Esophagus muscularis mucosa (tissue), 4 donors: ENCODE measurements around the gene DAB1.

ENCODE experiments used
- EP300 ChIP-seq: sonication (generic); formaldehyde crosslinking; IDR thresholded peaks from one replicate; pipeline ENCODE4 v1.6.1; 2017; ENCODE audit warnings: antibody characterized with exemption
- POLR2A ChIP-seq: fragments of 450-650 bp; IDR thresholded peaks from one replicate; pipeline ENCODE4 v1.6.1; 2017; ENCODE audit warnings: antibody characterized with exemption, moderate library complexity, mild to moderate bottlenecking, low read depth
- POLR2AphosphoS5 ChIP-seq, 2 donors: sonication (generic); formaldehyde crosslinking; IDR thresholded peaks; one replicate each; pipeline ENCODE4 v1.6.1; 2017; ENCODE audit warnings: antibody characterized with exemption in 2 of 2
- TF ChIP-seq, protein P1 (sequence below), 3 experiments: fragments of 200-600 bp in 2 of 3; fragments of 450-650 bp in 1 of 3; sonication (generic) in 2 of 3; IDR thresholded peaks; one replicate each; pipeline ENCODE4 v1.5.1; 2017 to 2019; ENCODE audit warnings: antibody characterized with exemption in 3 of 3, mild to moderate bottlenecking in 2 of 3, moderate library complexity in 1 of 3

DNA sequence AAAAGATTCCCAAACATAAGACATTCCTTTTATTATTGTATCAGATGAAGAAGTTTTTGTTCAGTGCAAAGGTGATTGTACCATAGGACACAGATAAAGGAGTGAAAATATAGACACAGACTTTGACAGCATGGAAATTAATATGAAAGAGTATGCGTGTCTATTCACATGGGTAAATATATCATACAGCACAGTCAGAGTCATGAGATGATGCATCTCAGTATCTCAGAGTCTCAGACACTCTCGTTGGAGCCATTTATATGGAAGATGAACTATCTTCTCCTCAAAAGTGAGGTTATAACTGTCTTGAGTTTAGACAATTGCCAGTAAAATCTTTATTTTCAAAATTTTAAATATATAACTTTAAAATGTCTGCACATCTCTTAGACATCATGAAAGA is 299.7 kb downstream of the DAB1 start:
- no peak for TF ChIP-seq EP300
- TF ChIP-seq, protein P1, sequence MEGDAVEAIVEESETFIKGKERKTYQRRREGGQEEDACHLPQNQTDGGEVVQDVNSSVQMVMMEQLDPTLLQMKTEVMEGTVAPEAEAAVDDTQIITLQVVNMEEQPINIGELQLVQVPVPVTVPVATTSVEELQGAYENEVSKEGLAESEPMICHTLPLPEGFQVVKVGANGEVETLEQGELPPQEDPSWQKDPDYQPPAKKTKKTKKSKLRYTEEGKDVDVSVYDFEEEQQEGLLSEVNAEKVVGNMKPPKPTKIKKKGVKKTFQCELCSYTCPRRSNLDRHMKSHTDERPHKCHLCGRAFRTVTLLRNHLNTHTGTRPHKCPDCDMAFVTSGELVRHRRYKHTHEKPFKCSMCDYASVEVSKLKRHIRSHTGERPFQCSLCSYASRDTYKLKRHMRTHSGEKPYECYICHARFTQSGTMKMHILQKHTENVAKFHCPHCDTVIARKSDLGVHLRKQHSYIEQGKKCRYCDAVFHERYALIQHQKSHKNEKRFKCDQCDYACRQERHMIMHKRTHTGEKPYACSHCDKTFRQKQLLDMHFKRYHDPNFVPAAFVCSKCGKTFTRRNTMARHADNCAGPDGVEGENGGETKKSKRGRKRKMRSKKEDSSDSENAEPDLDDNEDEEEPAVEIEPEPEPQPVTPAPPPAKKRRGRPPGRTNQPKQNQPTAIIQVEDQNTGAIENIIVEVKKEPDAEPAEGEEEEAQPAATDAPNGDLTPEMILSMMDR (IDR thresholded peaks at IDR 0.05) = no peak
- no peak for TF ChIP-seq POLR2A
- no peak for TF ChIP-seq POLR2AphosphoS5 (IDR thresholded peaks at IDR 0.05)
